SK-N-SH (cell line): ENCODE data around the gene FGGY. TPM values are rescaled to one million over a fixed set of nuclear protein-coding genes. Genes with fewer than 3 reads are reported as not detected.

Source experiments
- CTCF ChIA-PET: fragments of 300-600, 350-600 bp; formaldehyde crosslinking; extraction: SDS; loops from one replicate; lab custom pipeline; 2021; lab: Yijun Ruan, JAX
- POLR2A ChIA-PET: fragments of 350-600 bp; sonication (Branson Sonifier 250); formaldehyde crosslinking; extraction: SDS; loops from one replicate; lab custom pipeline; 2020; ENCODE audit warnings: antibody characterized with exemption, inconsistent platforms; lab: Yijun Ruan, JAX
- DNase-seq: peaks from one replicate; pipeline ENCODE4 v3.0.0; 2012
- H2AFZ ChIP-seq: fragments of 200-600 bp; sonication (generic); 2 replicates; pipeline ENCODE4 v1.8.1; 2016; ENCODE audit warnings: antibody characterized with exemption, mild to moderate bottlenecking, low read depth
- H3F3A ChIP-seq: fragments of 200-600 bp; sonication (generic); replicated peaks from 2 replicates; pipeline ENCODE3; 2016; ENCODE audit warnings: antibody characterized with exemption, mild to moderate bottlenecking; ENCODE audit not compliant: insufficient read depth
- H3K27ac ChIP-seq, 2 experiments: fragments of 200-500 bp in 1 of 2; fragments of 200-600 bp in 1 of 2; sonication (Bioruptor generic) in 1 of 2; sonication (generic), shearing (Covaris generic) in 1 of 2; 2 replicates each; pipeline versions ENCODE4 v1.5.1 to v1.6.1; 2014 to 2016; ENCODE audit warnings: low read depth in 2 of 2, inconsistent platforms in 1 of 2, low read length in 1 of 2, mild to moderate bottlenecking in 1 of 2, mixed read lengths in 1 of 2
- H3K27me3 ChIP-seq: fragments of 200-600 bp; sonication (generic), shearing (Covaris generic); 2 replicates; pipeline ENCODE4 v1.6.1; 2016; ENCODE audit warnings: mixed run types; ENCODE audit not compliant: insufficient read depth
- H3K36me3 ChIP-seq, 2 experiments: fragments of 200-500 bp in 1 of 2; fragments of 200-600 bp in 1 of 2; sonication (Bioruptor generic) in 1 of 2; sonication (generic) in 1 of 2; replicated peaks in 1 of 2; 2 replicates each; pipeline versions ENCODE3 to v1.5.1; 2014 to 2016; ENCODE audit warnings: low read length in 1 of 2, mild to moderate bottlenecking in 1 of 2; ENCODE audit not compliant: insufficient read depth in 2 of 2, control insufficient read depth in 1 of 2
- H3K4me1 ChIP-seq, 2 experiments: fragments of 200-500 bp in 1 of 2; fragments of 200-600 bp in 1 of 2; sonication (Bioruptor generic) in 1 of 2; sonication (generic), shearing (Covaris generic) in 1 of 2; 2 replicates each; pipeline versions ENCODE4 v1.5.1 to v1.6.1; 2014 to 2016; ENCODE audit warnings: low read depth in 1 of 2, low read length in 1 of 2, mixed run types in 1 of 2; ENCODE audit not compliant: insufficient read depth in 2 of 2, control insufficient read depth in 1 of 2
- H3K4me2 ChIP-seq: fragments of 200-600 bp; sonication (generic), shearing (Covaris generic); 2 replicates; pipeline ENCODE4 v1.6.1; 2017; ENCODE audit warnings: mixed run types
- H3K4me3 ChIP-seq, 2 experiments: fragments of 200-500 bp in 1 of 2; fragments of 200-600 bp in 1 of 2; sonication (Bioruptor generic) in 1 of 2; sonication (generic), shearing (Covaris generic) in 1 of 2; 2 replicates each; pipeline versions ENCODE4 v1.5.1 to v1.8.1; 2014 to 2016; ENCODE audit warnings: low read depth in 2 of 2, inconsistent platforms in 1 of 2, low read length in 1 of 2, mild to moderate bottlenecking in 1 of 2, mixed read lengths in 1 of 2, moderate library complexity in 1 of 2
- H3K79me2 ChIP-seq: fragments of 200-600 bp; sonication (generic); 2 replicates; pipeline ENCODE4 v1.8.1; 2017; ENCODE audit warnings: mild to moderate bottlenecking; ENCODE audit not compliant: insufficient read depth
- H3K9ac ChIP-seq: fragments of 200-600 bp; sonication (generic); 2 replicates; pipeline ENCODE4 v1.6.1; 2017; ENCODE audit warnings: mixed run types
- H3K9me2 ChIP-seq: fragments of 200-600 bp; sonication (generic); 2 replicates; pipeline ENCODE4 v1.6.1; 2017; ENCODE audit warnings: mixed run types
- H3K9me3 ChIP-seq: fragments of 200-600 bp; sonication (generic); 2 replicates; pipeline ENCODE4 v1.6.1; 2017; ENCODE audit warnings: mixed run types, mild to moderate bottlenecking, moderate library complexity
- H4K20me1 ChIP-seq: fragments of 200-600 bp; sonication (generic); 2 replicates; pipeline ENCODE4 v1.6.1; 2017; ENCODE audit warnings: mild to moderate bottlenecking, mixed run types; ENCODE audit not compliant: insufficient read depth
- CHD2 ChIP-seq: fragments of 150-350 bp; IDR thresholded peaks from 2 replicates; pipeline ENCODE4 v1.6.1; 2018; ENCODE audit warnings: low read length; ENCODE audit not compliant: partially characterized antibody
- ELF1 ChIP-seq: IDR thresholded peaks from 2 replicates; pipeline ENCODE4 v1.4.0; 2012
- FOXM1 ChIP-seq: IDR thresholded peaks from 2 replicates; pipeline ENCODE4 v1.4.0; 2012; ENCODE audit warnings: low read depth, mild to moderate bottlenecking
- GABPA ChIP-seq: IDR thresholded peaks from 2 replicates; pipeline ENCODE4 v1.4.0; 2012; ENCODE audit warnings: low read depth, mild to moderate bottlenecking
- MEF2A ChIP-seq: IDR thresholded peaks from 2 replicates; pipeline ENCODE4 v1.4.0; 2012; ENCODE audit warnings: low read depth, borderline replicate concordance
- POLR2AphosphoS5 ChIP-seq: IDR thresholded peaks from 2 replicates; pipeline ENCODE4 v1.6.1; 2012; ENCODE audit warnings: low read depth, low read length
- RAD21 ChIP-seq: IDR thresholded peaks from 2 replicates; pipeline ENCODE4 v1.6.1; 2012; ENCODE audit warnings: mild to moderate bottlenecking, low read length
- RCOR1 ChIP-seq: fragments of 150-350 bp; IDR thresholded peaks from 2 replicates; pipeline ENCODE4 v1.6.1; 2017; ENCODE audit warnings: antibody characterized with exemption, low read length
- RFX5 ChIP-seq: IDR thresholded peaks from 2 replicates; pipeline ENCODE4 v1.6.1; 2012; ENCODE audit warnings: mild to moderate bottlenecking, improper control_type of control experiment, low read length
- SIN3A ChIP-seq: IDR thresholded peaks from 2 replicates; pipeline ENCODE4 v1.6.1; 2012; ENCODE audit warnings: low read depth, mild to moderate bottlenecking, low read length, moderate library complexity, borderline replicate concordance
- SMC3 ChIP-seq: IDR thresholded peaks from 2 replicates; pipeline ENCODE4 v1.6.1; 2012; ENCODE audit warnings: low read depth, low read length, improper control_type of control experiment
- TAF1 ChIP-seq: IDR thresholded peaks from 2 replicates; pipeline ENCODE4 v1.6.1; 2012; ENCODE audit warnings: low read depth, mild to moderate bottlenecking, low read length, moderate library complexity, borderline replicate concordance
- TCF12 ChIP-seq: IDR thresholded peaks from 2 replicates; pipeline ENCODE4 v1.4.0; 2012
- USF1 ChIP-seq: IDR thresholded peaks from 2 replicates; pipeline ENCODE4 v1.4.0; 2012; ENCODE audit warnings: low read depth, borderline replicate concordance
- YY1 ChIP-seq: IDR thresholded peaks from 2 replicates; pipeline ENCODE4 v1.4.0; 2012; ENCODE audit warnings: low read depth, mild to moderate bottlenecking
- WGBS: methylation state at CpG from one replicate; pipeline ENCODE4 v1.1.6; 2017; ENCODE audit warnings: low lambda C conversion rate; 5-methylcytosine and 5-hydroxymethylcytosine counted together
- polyA plus RNA-seq, 3 experiments: library from polyadenylated mRNA; depleted of rRNA; stranded (reverse); fragments of >200 nt; gene quantifications; 2 replicates each; pipeline ENCODE4 v1.2.3, GENCODE V29; 2012
- TF ChIP-seq, protein P1 (sequence below): IDR thresholded peaks from 2 replicates; pipeline ENCODE4 v1.4.0; 2012; ENCODE audit warnings: low read depth, borderline replicate concordance
- TF ChIP-seq, protein P2 (sequence below): IDR thresholded peaks from 2 replicates; pipeline ENCODE4 v1.6.1; 2012; ENCODE audit warnings: mild to moderate bottlenecking, low read depth, low read length, moderate library complexity
- TF ChIP-seq, protein P3 (sequence below): fragments of 150-350 bp; IDR thresholded peaks from 2 replicates; pipeline ENCODE4 v1.6.1; 2016; ENCODE audit warnings: mild to moderate bottlenecking, low read depth, low read length

FGGY gene
- polyA plus RNA-seq, 1 of the 3 experiments (the other 2 are of a cell fraction): 10.3 TPM

DNA sequence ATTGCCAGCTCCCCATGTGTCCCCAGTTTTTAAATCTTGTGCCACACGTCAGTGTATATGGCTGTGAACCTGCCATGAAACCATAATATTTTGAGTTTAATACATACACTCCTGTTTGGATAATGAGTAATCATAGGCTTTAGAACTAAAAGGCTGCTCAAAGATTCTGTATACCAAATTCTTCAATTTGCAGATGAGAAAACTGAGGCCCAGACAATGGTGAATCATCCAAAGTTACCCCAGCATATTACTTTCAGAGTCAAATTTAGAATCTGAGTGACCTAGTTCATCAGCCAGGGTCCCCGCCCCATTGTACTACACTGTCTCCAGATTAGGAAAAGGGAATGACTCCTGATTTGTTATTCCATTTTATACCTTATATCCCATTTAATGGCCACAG lies 224.6 kb downstream of the FGGY start:
- no peak overlapping the region for H3K27ac ChIP-seq
- H3K4me3 ChIP-seq: no peak overlapping the region
- H3K36me3 ChIP-seq: no peaks in the 10 kb centered on the region
- H3K79me2 ChIP-seq: no peaks in the 10 kb centered on the region
- ChIA-PET CTCF (interaction anchor here (0.9 to 1.9 kb wide), 4 partner anchors 9 to 30 kb away, joined by 3 to 5 read pairs (median 3); no protein-coding TSS in a partner anchor), POLR2A (no interaction called here)
- no peaks in the 10 kb centered on the region for H4K20me1 ChIP-seq
- H3K4me2 ChIP-seq: no peak overlapping the region
- peaks cover 5 to 17% of the 10 kb centered on the region in 2 experiments; a peak in 2 of 4 replicates for H3K4me1 ChIP-seq
- H2AFZ ChIP-seq: peak overlapping the region; percentile 1; the same call in 1 of the 2 replicates
- no peak overlapping the region for H3K9ac ChIP-seq
- H3F3A ChIP-seq: no peaks in the 10 kb centered on the region
- no peaks in the 10 kb centered on the region for H3K27me3 ChIP-seq
- 98% methylated on average over 2 of the region's 2 CpGs for WGBS
- no peak for DNase-seq
- H3K9me3 ChIP-seq: no peaks in the 10 kb centered on the region
- TF ChIP-seq YY1: no peak
- TF ChIP-seq, protein P1, sequence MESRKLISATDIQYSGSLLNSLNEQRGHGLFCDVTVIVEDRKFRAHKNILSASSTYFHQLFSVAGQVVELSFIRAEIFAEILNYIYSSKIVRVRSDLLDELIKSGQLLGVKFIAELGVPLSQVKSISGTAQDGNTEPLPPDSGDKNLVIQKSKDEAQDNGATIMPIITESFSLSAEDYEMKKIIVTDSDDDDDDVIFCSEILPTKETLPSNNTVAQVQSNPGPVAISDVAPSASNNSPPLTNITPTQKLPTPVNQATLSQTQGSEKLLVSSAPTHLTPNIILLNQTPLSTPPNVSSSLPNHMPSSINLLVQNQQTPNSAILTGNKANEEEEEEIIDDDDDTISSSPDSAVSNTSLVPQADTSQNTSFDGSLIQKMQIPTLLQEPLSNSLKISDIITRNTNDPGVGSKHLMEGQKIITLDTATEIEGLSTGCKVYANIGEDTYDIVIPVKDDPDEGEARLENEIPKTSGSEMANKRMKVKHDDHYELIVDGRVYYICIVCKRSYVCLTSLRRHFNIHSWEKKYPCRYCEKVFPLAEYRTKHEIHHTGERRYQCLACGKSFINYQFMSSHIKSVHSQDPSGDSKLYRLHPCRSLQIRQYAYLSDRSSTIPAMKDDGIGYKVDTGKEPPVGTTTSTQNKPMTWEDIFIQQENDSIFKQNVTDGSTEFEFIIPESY: no peak
- TF ChIP-seq, protein P2, sequence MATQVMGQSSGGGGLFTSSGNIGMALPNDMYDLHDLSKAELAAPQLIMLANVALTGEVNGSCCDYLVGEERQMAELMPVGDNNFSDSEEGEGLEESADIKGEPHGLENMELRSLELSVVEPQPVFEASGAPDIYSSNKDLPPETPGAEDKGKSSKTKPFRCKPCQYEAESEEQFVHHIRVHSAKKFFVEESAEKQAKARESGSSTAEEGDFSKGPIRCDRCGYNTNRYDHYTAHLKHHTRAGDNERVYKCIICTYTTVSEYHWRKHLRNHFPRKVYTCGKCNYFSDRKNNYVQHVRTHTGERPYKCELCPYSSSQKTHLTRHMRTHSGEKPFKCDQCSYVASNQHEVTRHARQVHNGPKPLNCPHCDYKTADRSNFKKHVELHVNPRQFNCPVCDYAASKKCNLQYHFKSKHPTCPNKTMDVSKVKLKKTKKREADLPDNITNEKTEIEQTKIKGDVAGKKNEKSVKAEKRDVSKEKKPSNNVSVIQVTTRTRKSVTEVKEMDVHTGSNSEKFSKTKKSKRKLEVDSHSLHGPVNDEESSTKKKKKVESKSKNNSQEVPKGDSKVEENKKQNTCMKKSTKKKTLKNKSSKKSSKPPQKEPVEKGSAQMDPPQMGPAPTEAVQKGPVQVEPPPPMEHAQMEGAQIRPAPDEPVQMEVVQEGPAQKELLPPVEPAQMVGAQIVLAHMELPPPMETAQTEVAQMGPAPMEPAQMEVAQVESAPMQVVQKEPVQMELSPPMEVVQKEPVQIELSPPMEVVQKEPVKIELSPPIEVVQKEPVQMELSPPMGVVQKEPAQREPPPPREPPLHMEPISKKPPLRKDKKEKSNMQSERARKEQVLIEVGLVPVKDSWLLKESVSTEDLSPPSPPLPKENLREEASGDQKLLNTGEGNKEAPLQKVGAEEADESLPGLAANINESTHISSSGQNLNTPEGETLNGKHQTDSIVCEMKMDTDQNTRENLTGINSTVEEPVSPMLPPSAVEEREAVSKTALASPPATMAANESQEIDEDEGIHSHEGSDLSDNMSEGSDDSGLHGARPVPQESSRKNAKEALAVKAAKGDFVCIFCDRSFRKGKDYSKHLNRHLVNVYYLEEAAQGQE: no peak
- no peak for TF ChIP-seq TAF1
- no peak for TF ChIP-seq RCOR1
- TF ChIP-seq SMC3: no peak
- TF ChIP-seq USF1: no peak
- no peak for TF ChIP-seq FOXM1
- no peak for TF ChIP-seq ELF1
- TF ChIP-seq TCF12: no peak
- TF ChIP-seq, protein P3, sequence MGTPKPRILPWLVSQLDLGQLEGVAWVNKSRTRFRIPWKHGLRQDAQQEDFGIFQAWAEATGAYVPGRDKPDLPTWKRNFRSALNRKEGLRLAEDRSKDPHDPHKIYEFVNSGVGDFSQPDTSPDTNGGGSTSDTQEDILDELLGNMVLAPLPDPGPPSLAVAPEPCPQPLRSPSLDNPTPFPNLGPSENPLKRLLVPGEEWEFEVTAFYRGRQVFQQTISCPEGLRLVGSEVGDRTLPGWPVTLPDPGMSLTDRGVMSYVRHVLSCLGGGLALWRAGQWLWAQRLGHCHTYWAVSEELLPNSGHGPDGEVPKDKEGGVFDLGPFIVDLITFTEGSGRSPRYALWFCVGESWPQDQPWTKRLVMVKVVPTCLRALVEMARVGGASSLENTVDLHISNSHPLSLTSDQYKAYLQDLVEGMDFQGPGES: no peak
- no peak for TF ChIP-seq RFX5
- no peak for TF ChIP-seq MEF2A
- no peak for TF ChIP-seq POLR2AphosphoS5
- no peak for TF ChIP-seq SIN3A
- no peak for TF ChIP-seq RAD21
- TF ChIP-seq GABPA: no peak
- no peak for TF ChIP-seq CHD2
- H3K9me2 ChIP-seq: no peaks in the 10 kb centered on the region
